HG02798 (cell line): ENCODE data around the gene IP6K1.
"Not testable (repeated sequence)": the region's sequence is repeated elsewhere in the genome, so short reads cannot be mapped to it uniquely, and the experiment has no call there.

Source experiments
- ATAC-seq: cut with Tn5 transposase; IDR thresholded peaks from one replicate; pipeline ENCODE4 v1.9.1; 2021; ENCODE audit warnings: mild to moderate bottlenecking; ENCODE audit not compliant: unreplicated experiment, poor library complexity

Gene IP6K1

GRCh38 chr3:49695350-49696015 is 90.9 kb downstream of the IP6K1 start:
- ATAC-seq, result not testable (repeated sequence)

GRCh38 chr3:49694409-49695070 is 91.8 kb downstream of the IP6K1 start:
- ATAC-seq, result not testable (repeated sequence)

GRCh38 chr3:49691481-49691880 is 94.9 kb downstream of the IP6K1 start:
- not testable (repeated sequence) for ATAC-seq

DNA sequence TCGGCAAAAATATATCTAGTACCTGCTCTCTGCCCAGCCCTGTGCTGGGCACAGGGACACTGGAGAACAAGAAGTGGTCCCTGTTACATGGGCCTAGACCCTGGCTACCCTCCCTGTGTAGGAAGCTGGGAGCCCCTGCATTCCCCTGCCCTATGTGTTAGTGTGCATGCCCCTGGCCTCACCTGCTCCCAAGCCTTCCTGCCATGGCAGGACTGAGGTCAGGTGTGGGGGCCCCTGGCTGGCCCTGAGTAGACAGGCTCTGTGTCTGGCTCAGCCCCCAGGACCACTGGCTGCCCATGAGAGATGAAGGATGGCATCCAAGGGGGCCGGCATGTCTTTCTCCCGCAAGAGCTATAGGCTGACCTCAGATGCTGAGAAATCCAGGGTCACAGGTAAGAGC is 95.5 kb downstream of the IP6K1 start:
- not testable (repeated sequence) for ATAC-seq

DNA sequence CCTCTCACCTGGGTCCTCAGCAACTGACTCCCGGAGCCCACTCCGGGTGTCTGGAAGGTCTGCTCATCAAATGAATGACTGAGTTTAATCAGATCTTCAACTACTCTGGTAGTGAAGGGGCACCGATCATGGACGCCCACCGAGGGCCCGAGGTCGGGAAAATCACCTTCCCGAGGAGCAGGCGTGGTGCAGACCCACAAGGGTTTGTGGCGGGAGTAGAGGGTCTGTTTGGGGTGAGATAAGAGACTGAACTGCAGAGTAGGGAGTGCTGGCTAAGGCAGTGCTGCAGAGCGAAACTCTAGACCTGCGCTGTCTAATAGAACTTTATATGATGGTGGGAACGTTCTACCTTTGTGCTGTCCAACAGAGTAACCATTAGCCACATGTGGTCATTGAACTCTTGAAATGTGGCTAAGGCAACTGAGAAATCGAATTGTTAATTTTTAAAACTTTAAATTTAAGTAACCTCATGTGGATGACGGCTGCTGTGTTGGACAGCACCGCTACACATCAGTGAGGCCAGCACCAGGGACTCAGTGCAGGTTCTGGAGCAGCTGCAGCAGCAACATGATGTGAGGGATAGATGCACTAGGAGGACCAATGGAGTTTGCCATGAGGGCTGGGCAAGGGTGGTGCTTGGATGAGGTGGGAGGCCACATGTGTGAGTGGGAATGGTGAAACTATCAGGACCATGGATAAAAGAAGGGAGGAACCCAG is 96.3 kb downstream of the IP6K1 start:
- not testable (repeated sequence) for ATAC-seq

GRCh38 chr3:49689046-49689907 is 97.1 kb downstream of the IP6K1 start, which contains the start of the genes MST1 and RNF123:
Gene MST1, minus strand, starts transcription at chr3:49689474. Its CDS starts 783 bp downstream, at chr3:49688691.
Gene RNF123, plus strand, starts transcription at chr3:49689557. Its CDS starts 1,609 bp downstream, at chr3:49691166.
- ATAC-seq, result peak; percentile 81

- ATAC-seq, result not testable (repeated sequence)
Measured at GRCh38 chr3:49688338-49689045, 97.8 kb downstream of the IP6K1 start.

- ATAC-seq, result not testable (repeated sequence)
Measured at GRCh38 chr3:49687424-49687795, 98.9 kb downstream of the IP6K1 start.

GRCh38 chr3:49686769-49687423 is 99.4 kb downstream of the IP6K1 start:
- not testable (repeated sequence) for ATAC-seq

GRCh38 chr3:49686346-49686745 is 100.0 kb downstream of the IP6K1 start:
- not testable (repeated sequence) for ATAC-seq

- ATAC-seq, result not testable (repeated sequence)
Measured at GRCh38 chr3:49685846-49686245, 100.5 kb downstream of the IP6K1 start.

GRCh38 chr3:49685103-49685502 is 101.2 kb downstream of the IP6K1 start:
- ATAC-seq, result not testable (repeated sequence)

DNA sequence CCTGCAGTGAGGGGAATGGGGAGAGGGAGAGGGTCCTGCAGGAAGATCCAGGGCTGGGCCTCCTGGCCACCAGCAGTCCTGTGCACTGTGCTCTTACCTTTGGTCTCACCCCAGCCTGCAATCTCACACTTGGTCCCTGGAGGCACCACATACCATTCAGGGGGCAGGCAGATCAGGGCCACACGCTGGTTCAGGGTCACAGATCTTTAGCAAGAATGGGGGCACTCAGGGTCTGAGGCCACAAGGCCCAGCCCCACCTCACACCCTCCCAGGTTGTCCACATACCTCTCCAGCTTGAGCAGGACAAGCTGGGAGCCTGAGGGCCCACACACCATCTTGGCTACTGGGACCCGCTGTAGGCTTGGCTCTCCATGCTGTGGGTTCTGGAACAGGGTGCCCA is 101.9 kb downstream of the IP6K1 start:
- not testable (repeated sequence) for ATAC-seq

GRCh38 chr3:49683162-49683561 is 103.2 kb downstream of the IP6K1 start:
- ATAC-seq, result no peak

- no peak for ATAC-seq
Measured at GRCh38 chr3:49681543-49681942, 104.8 kb downstream of the IP6K1 start.

DNA sequence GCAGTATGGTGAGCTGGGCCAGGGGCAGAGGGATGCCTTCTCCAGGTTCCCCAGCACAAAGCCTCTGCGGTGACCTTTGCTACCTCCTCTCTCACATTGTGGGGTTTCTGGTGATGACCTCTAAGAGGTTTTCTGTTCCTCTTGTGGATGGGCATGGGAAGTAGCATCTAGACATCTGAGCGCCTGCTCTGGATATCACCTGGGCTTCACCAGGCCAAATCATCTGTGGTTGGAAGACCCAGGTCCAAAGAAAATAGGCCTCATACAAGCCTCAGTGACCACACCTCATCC is 105.2 kb downstream of the IP6K1 start:
- no peak for ATAC-seq

DNA sequence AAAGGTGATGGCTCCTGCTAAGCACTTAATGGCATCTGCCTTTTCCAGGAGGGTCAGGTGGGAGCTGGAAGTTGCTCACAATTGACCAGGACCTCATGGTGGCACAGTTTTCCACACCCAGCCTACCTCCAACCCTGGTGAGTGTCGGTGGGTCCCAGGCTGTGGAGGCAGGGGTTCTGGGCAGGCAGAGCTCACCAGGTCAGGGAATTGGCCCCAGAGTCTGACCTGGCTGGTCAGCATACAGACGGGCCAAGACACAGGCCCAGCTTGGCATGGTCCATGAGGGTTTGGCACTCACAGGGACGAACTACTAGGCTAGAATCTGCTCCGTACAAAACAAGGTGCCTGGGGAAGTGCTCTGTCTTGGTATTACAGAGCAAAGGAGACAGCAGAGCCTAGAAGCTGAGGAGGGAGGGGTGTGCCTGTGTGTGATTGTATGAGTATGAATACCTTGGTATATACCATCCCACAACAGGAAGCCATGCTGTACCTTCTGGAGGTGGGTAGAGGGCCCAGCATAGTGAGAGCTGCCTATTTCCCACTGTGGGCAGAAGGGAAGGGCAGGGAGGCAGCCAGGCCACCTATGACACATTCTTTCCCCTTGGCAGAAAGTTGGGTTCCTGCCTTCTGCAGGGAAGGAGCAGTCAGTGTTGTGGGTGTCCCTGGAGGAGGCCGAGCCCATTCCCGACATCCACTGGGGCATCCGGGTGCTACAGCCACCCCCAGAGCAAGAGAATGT is 105.7 kb downstream of the IP6K1 start:
- ATAC-seq, result no peak

GRCh38 chr3:49675912-49676311 is 110.4 kb downstream of the IP6K1 start:
- no peak for ATAC-seq
